ENCODE results near the gene ACTN1.

DNA sequence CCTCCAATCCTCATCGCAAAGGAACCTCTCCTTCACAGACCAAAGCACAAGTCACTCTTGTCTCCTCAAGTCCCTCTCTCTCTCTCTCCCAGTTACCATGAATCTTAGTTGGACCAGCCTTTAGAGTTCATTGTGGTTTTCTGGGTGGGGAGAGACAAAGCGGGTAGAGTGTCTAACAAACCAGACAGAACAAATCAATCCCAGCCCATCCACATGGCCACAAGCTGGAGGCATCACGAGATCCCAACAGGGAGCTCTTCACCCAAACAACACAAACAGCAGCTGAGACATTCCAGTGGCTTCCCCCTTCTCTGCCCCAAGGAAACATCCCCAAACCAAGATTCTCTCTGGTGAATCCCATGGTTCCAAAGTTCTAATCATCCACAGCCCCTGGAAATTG lies 22.4 kb downstream of the ACTN1 start:
- no peak for TF ChIP-seq CTCF (IDR thresholded peaks at IDR 0.05; ENCODE audit: low read depth, low read length)
- no peak for TF ChIP-seq EZH2phosphoT487 (IDR thresholded peaks at IDR 0.05; ENCODE audit: low read depth)
